Right lobe of liver (tissue), 6 donors: ENCODE measurements around the gene GPR84. TPM values are rescaled to one million over a fixed set of nuclear protein-coding genes. Genes with fewer than 3 reads are reported as not detected.

Experiments used
- ATAC-seq, 4 donors: fragments of 200-7000 bp; cut with Tn5 transposase; one replicate each; pipeline ENCODE4 v1.9.1; 2020; ENCODE audit warnings: mild to moderate bottlenecking in 4 of 4, moderate library complexity in 4 of 4
- DNase-seq, 3 donors: peaks; one replicate each; pipeline ENCODE4 v3.0.0-alpha.2; 2020
- H3K27ac ChIP-seq, 3 donors: fragments of 200-600 bp; one replicate each; pipeline ENCODE4 v1.8.0; 2022
- H3K27me3 ChIP-seq, 2 donors: fragments of 200-600 bp; one replicate each; pipeline ENCODE4 v1.8.0; 2022
- H3K36me3 ChIP-seq, 4 donors: fragments of 200-600 bp; sonication (generic) in 1 of 4; one replicate each; pipeline versions ENCODE4 v1.5.1 to v1.8.0; 2017 to 2022; ENCODE audit warnings: control low read depth in 1 of 4
- H3K4me1 ChIP-seq, 4 donors: fragments of 200-600 bp; sonication (generic) in 1 of 4; one replicate each; pipeline versions ENCODE4 v1.5.1 to v1.8.0; 2017 to 2022; ENCODE audit warnings: control low read depth in 1 of 4
- H3K4me3 ChIP-seq, 3 donors: fragments of 200-600 bp; one replicate each; pipeline ENCODE4 v1.8.0; 2022
- H3K9me3 ChIP-seq, 4 donors: fragments of 200-600 bp; sonication (generic) in 1 of 4; one replicate each; pipeline versions ENCODE4 v1.5.1 to v1.8.0; 2017 to 2022; ENCODE audit warnings: control low read depth in 1 of 4
- POLR2A ChIP-seq: fragments of 450-650 bp; IDR thresholded peaks from one replicate; pipeline ENCODE4 v1.6.1; 2017; ENCODE audit warnings: antibody characterized with exemption, mild to moderate bottlenecking
- WGBS: methylation state at CpG from one replicate; pipeline ENCODE4 v1.1.6; 2018; ENCODE audit warnings: low coverage, low lambda C conversion rate; ENCODE audit not compliant: insufficient coverage; ENCODE audit errors: missing lambda C conversion rate; 5-methylcytosine and 5-hydroxymethylcytosine counted together
- intact Hi-C, 2 donors: fragments of 100-400 bp; cut with DNase I; formaldehyde crosslinking; loops; one replicate each; pipeline versions ENCODE4 v1.11.2 to v1.14.1; 2022
- total RNA-seq, 6 experiments: library from RNA; depleted of rRNA in 2 of 6; stranded (reverse); fragments of >200 nt in 2 of 6; fragmentation: NEBNext Ultra II Directional in 3 of 6; extraction: Animal tissue kit (Norgen Biotek cat#: 25700) in 3 of 6; gene quantifications; one replicate each; pipeline versions ENCODE4 v1.1.0 to v1.2.4, GENCODE V29; 2016 to 2023
- TF ChIP-seq, protein P1 (sequence below), 4 donors: fragments of 200-600 bp in 3 of 4; fragments of 450-650 bp in 1 of 4; IDR thresholded peaks; one replicate each; pipeline versions ENCODE4 v1.5.1 to v1.8.0; 2016 to 2022; ENCODE audit warnings: antibody characterized with exemption in 4 of 4, mild to moderate bottlenecking in 2 of 4
- donor health status: DM: no; HTN: yes; CAD: no.
- donor health status: DM: no; HTN: no; CAD: no.
- donor health status: DM: no; HTN: no; CAD: no.
- donor health status: DM: no; HTN: yes; CAD: no.
- donor health status: DM: no; HTN: yes; CAD: no.

Gene GPR84
- total RNA-seq, 6 experiments from 2014 or later, result 0.35 TPM; not detected in 5

DNA sequence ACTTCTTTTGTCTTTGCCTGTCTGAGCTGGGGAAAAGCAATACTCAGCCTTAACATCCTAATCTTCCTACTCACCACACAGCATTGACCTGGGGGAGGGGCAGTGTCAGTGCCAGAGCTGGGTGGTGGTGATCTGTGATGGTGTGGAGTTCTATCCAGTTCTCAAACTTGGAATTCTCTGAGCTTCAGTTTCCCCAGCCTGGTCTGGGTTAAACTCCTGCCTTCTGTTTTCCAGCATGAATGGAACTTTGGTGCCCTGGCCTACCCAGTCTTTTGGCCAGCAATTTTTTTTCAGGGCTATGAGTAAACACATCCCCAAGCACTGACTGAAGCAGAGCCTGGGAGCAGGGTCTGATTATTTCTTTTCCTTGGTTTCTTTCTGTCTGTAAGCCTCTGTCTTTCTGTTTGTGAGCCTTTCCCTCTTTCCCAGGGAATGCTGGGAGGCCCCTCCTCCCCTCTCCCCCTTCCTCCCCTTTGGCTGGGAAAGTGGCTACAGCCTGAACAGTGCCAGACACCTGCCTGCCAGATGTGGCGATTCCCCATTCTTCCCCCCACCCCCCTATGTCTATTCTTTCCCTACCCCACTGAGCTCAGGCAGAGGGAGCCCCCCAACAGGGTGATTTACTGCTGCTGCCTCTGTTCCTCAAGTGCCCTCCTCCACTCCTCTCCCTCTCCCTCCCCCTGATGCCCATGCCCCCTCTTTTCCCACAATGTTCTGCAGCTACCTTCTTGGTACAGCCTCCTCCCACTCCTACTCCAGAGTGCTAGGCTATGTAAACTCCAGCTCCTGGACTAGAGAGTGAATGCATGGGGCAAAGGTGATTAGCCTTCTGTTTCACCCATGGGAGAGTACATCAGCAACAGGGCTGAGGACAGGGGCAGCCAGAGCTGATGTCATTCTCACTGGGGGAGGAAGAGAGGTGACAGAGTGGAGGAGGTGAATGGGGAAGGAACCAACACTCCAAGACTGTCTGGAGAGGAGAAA, 11.1 kb downstream of the GPR84 start:
- H3K4me3 ChIP-seq, result no peak overlapping the region
- peaks cover 0 to 28% (median 7%) of the 10 kb centered on the region in 4 donors for H3K4me1 ChIP-seq
- peak overlapping the region; percentile 62 to 86 (median 82) for H3K27ac ChIP-seq
- intact Hi-C loops, result no loop called here
- WGBS, result 31% methylated on average over 1 of the region's 1 CpG
- ATAC-seq (peak; percentile 92 to 97 (median 93)), DNase-seq (peak; percentile 57 to 85 (median 79))
- no peaks in the 10 kb centered on the region for H3K9me3 ChIP-seq
- no peaks in the 10 kb centered on the region for H3K27me3 ChIP-seq
- TF ChIP-seq, protein P1, sequence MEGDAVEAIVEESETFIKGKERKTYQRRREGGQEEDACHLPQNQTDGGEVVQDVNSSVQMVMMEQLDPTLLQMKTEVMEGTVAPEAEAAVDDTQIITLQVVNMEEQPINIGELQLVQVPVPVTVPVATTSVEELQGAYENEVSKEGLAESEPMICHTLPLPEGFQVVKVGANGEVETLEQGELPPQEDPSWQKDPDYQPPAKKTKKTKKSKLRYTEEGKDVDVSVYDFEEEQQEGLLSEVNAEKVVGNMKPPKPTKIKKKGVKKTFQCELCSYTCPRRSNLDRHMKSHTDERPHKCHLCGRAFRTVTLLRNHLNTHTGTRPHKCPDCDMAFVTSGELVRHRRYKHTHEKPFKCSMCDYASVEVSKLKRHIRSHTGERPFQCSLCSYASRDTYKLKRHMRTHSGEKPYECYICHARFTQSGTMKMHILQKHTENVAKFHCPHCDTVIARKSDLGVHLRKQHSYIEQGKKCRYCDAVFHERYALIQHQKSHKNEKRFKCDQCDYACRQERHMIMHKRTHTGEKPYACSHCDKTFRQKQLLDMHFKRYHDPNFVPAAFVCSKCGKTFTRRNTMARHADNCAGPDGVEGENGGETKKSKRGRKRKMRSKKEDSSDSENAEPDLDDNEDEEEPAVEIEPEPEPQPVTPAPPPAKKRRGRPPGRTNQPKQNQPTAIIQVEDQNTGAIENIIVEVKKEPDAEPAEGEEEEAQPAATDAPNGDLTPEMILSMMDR (IDR thresholded peaks at IDR 0.05), result no peak
- TF ChIP-seq POLR2A, result no peak
- H3K36me3 ChIP-seq, result peaks cover 0 to 33% (median 22%) of the 10 kb centered on the region in 4 donors

DNA sequence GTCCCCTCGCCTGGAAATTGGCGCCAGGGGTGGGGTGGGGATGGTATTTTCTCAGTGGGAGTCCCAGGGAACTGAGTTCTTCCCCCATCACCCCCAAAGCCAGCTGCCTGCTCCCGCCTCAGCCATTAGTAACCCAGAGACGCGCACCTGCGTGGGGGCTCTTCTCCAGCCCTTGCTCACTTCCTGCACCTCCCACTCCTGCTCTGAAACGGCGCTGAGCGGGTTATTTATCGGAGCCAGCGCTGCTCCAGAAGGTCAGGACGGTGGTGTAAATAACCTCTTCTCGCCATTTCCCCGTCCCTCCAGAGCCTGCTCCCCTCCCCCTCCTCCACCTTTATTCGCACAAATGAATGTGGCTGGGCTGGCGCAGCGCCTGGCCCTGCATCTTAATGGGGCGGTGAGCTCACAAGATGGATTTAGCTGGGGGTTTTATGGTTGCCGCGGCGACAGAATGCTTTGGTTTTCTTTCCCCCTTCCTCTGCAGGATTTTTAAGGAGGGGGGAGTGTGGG, 12.2 kb downstream of the GPR84 start:
- peaks cover 0 to 24% (median 7%) of the 10 kb centered on the region in 4 donors for H3K4me1 ChIP-seq
- peaks cover 0 to 44% (median 28%) of the 10 kb centered on the region in 4 donors for H3K36me3 ChIP-seq
- intact Hi-C loops, result no loop called here
- 42% methylated on average over 15 of the region's 21 CpGs for WGBS
- peak overlapping the region in 2 of 3 donors; percentile 82 to 86 for H3K27ac ChIP-seq
- H3K9me3 ChIP-seq, result no peaks in the 10 kb centered on the region
- no peak overlapping the region for H3K4me3 ChIP-seq
- no peaks in the 10 kb centered on the region for H3K27me3 ChIP-seq
- peak in 2 of 4 donors; percentile 9 to 20 for ATAC-seq
- TF ChIP-seq, protein P1 (IDR thresholded peaks at IDR 0.05), result no peak
- no peak for TF ChIP-seq POLR2A
- DNase-seq, result no peak

DNA sequence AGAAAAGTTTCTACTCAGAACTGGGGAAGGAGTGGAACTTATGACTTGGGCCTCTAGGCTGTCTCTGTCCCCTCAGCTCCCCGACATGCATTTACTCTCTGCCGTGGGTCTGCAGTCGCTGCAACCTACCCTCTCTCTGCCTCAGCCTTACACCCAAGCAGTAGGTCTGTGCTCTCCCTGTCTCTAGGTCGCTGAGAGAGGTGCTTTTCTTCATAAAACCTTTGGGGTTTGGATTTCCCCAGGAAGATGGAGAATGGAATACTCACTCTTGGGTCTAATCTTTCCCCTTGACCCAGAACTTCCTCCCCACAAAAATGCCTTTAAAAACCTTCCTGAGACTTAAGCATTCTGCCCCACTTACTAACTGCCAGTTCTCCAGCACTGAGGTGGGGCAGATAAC, 12.9 kb downstream of the GPR84 start:
- TF ChIP-seq, protein P1 (IDR thresholded peaks at IDR 0.05), result no peak
- no peak for TF ChIP-seq POLR2A
- WGBS, result 83% methylated on average over 4 of the region's 4 CpGs
- peaks cover 0 to 24% (median 7%) of the 10 kb centered on the region in 4 donors for H3K4me1 ChIP-seq
- no peak for DNase-seq
- H3K9me3 ChIP-seq, result no peaks in the 10 kb centered on the region
- no peaks in the 10 kb centered on the region for H3K27me3 ChIP-seq
- peak overlapping the region in 1 of 3 donors; percentile 86 for H3K27ac ChIP-seq
- no peak overlapping the region for H3K4me3 ChIP-seq
- no peak for ATAC-seq
- peaks cover 0 to 51% (median 32%) of the 10 kb centered on the region in 4 donors for H3K36me3 ChIP-seq
- intact Hi-C loops, result no loop called here

DNA sequence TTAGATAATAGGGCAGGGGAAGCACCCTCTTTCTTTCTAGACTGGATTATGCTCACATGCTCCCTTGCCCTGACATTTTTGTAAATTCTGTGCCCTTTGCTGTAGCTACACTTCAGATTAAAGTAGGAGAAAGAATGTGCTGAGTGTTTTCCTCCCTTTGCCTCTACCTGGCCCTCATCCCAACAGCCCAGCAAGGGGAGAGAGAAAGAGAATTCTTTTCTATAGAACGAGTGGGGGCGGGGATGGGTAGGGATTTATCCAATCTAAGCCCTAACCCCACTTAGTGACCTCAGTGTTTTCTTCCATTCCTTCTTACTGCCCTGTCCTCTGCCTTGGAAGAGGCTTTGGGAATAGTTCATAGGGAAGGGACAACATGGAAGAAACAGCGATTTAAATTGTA, 13.5 kb downstream of the GPR84 start:
- intact Hi-C loops, result no loop called here
- ATAC-seq (no peak), DNase-seq (no peak)
- H3K4me1 ChIP-seq, result peaks cover 0 to 24% (median 7%) of the 10 kb centered on the region in 4 donors
- H3K36me3 ChIP-seq, result peaks cover 0 to 56% (median 34%) of the 10 kb centered on the region in 4 donors
- no peak overlapping the region for H3K4me3 ChIP-seq
- H3K27ac ChIP-seq, result no peak overlapping the region
- no peaks in the 10 kb centered on the region for H3K27me3 ChIP-seq
- TF ChIP-seq, protein P1 (IDR thresholded peaks at IDR 0.05), result no peak
- TF ChIP-seq POLR2A, result no peak
- H3K9me3 ChIP-seq, result no peaks in the 10 kb centered on the region
- 41% methylated on average over 3 of the region's 3 CpGs for WGBS
